Measurements from ENCODE around the gene CYP1B1.

GRCh38 chr2:38045811-38046210 lies 30.1 kb downstream of the CYP1B1 start:
- TF ChIP-seq CTCF (conservative IDR thresholded peaks at IDR 0.05) (no peak), EZH2 (IDR thresholded peaks at IDR 0.05; ENCODE audit: low read depth) (no peak)
